Raji (cell line): Measurements from ENCODE around the gene CSNK2B.

Experiments
- POLR2A ChIP-seq: IDR thresholded peaks from 2 replicates; pipeline ENCODE4 v1.6.1; 2011; ENCODE audit warnings: low read depth, low read length, control low read depth; ENCODE audit not compliant: insufficient read depth

CSNK2B gene

DNA sequence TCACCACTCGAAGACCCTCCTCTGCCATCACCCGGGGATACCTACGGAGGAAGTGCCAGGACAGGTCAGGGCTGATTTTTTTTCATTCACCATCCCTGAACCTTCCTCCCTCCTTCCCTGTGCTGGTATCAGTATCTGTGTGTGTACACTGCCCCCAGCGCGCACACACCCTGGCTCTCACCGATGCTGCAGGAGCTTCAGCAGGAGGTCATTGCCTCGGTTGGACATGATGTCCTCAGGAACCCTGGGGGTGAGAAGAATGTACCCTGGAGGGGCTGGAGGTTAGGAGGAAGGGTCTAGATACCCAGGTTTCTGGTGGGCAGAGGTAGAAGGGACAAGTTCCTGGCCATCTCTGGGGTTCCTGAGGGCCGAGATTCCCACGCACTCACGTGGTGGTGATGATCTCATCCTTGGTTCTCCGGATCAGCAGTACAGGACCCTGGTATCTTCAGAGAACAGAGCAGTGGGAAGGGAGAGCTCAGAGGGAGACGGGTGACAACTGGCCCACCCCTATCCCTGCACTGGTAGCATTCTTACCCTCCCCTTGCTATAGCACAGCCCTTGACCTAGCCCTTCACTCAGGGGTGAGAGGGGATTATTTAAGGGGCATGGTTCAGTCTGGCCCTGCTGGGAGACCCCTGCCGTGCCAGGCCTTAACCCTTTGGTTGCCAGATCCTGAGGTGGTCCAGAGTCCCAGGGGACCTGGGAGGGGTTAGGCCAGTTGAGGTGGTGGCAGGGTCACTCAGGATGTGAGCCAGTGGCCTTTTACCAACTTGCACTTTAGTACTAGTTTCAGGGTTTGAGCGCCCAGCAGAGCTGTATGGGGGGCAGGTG, 22.2 kb downstream of the CSNK2B start:
- no peak for TF ChIP-seq POLR2A

DNA sequence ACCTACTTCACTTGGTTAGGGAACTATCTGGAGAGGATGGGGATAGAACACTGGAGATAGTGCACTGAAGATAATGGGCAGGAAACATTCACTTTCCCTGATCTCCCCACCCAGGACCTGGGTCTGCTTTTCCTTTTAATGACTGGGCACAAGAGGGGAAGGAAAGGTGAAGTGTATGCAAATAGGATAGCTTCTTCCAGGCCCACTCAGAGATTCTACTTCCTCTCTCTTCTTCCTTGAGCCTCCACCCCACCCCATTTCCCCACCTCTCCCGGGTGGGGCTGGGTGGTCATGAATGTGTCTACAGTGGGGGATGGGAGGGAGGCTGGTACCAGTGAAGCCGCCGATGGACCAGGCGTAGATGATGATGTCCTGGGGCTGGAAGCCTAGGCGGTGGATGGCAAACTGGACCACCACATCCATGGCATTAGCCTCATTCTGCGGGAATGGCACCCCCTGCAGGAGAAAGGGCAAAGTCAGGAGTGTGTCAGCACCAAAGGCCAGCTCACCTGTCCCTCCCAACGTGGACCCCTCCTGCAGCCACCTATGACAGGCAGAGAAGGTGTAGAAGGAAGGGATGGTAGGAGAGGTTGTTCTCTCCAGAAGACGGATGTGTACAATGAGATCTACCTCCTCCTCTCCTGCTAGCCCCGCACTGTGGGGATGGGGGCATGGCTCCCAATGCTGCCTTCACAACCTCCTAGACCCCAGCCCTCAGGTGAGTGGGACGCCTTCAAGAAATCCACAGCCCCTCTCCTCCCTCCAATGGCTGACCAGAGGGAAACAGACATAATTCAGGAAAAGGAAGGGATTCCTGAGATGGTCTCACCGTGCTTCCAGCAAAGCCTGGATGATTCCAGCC, 23.6 kb downstream of the CSNK2B start:
- TF ChIP-seq POLR2A = no peak

DNA sequence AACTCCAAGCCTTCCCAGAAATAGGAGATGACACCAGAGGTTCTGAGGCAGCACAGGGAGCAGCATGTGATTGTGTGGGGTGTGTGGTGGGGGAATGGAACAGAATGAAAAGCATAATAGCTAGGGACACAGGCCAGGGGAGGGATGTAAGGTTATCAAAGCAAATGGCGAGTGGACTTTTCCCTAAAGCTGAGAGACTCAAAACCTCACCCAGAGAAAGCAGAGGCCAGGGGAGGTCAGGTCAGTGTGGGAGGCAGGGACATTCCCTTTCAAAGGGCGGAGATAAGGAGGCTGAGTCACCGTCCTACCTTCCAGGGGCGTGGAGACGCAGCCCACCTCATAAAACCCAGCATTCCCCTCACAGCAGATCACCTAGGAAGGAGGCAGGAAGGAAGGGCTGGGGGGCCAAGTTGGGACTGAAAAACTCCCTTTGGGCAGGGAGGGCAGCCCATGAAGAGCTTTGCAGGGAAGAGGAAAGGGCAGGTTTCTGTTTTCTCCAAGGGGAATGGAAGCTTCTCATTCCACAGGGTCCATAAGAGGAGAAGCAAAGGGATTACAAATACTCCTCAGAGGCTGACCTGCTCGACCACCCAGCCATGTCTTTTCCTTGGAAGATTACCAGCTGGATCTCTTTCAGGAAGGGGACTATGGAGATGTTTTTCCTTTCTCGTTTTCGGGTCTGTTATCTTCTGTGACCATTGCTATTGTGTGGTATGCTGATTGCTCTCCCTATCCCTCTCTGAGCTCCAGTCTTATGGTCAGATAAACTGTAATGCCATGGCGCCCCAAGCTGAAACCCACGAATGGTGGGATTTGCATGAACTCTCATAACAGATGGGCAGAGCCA, 24.6 kb downstream of the CSNK2B start:
- TF ChIP-seq POLR2A = no peak

DNA sequence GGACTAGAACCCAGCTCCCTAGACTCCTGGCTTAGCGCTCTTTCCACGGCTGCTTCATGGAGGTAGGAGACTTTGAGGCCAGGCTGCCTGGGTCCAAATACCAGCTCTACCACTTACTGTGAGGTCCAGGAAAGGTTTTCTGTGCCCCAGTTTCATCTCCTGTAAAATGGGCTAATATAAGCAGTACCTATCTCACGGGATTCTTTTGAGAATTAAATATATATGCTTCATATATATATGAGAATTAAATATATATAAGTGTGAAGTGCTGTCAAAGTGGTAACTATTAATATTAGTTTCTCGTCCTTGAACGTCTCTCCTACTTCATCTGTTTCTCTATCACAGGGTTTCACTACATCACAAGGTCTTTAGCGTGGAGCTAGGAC, 25.2 kb downstream of the CSNK2B start:
- no peak for TF ChIP-seq POLR2A

DNA sequence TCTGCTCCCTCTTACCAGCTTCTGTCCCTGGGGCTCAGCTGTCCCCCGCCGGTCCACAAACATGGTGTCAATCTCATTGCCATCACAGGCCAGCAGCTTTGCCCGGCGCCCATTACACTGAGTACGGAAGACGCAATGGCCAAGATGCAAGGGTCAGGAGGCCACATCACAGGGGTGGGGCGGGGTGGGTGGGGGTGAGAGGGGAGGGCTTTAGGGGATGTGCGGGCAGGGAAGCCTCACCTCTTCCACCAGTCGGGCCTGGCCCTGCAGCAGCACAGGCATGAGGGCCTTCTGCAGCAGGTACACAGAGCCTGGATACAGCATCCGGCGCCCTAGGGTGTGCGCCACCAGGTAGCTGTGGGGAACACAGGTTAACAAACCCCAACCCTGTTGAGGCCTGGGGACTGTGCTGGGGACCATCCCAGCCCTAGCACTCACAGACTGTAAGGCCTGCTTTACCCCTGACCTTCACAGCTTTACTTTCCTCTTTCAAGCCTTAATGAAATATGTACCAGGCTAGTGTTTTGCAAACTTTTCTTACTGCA, 25.8 kb downstream of the CSNK2B start:
- no peak for TF ChIP-seq POLR2A

DNA sequence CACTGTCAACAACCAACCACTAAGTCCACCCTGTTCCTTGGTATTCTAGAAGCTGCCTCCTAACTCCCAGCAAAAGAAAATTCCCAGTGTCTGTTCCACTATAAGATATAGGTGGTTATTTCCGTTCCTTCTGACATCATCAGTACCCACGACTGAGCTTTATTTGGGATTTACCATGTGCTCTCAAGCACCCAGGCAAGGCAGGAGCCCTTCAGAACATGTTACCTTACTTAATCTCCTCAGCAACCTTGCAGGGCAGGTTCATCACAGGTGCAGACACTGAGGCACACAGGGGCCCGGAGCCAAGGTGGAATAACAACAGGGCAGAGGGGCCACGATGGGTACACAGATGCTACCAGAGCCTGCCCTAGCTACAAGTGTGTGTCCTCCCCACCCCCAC, 26.5 kb downstream of the CSNK2B start:
- TF ChIP-seq POLR2A = no peak

DNA sequence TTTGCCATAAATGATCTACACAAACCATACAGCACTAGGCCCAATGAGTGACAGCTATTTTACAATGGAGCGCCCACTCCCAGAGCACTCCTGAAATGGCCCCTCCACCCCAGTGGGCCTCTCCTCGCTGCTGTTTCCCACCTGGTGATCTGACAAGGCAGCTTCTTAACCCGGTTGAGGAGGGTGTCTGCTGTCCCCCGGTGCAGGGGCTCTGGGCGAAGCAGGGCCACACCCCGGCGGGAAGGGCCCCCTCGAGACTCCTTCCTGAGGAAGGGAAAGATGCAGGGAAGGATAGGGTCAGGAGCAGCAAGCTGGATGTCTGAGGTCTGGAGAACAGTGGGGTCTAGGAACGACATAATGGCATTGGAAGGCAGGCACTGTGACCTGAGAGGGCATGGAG, 27.0 kb downstream of the CSNK2B start:
- no peak for TF ChIP-seq POLR2A

DNA sequence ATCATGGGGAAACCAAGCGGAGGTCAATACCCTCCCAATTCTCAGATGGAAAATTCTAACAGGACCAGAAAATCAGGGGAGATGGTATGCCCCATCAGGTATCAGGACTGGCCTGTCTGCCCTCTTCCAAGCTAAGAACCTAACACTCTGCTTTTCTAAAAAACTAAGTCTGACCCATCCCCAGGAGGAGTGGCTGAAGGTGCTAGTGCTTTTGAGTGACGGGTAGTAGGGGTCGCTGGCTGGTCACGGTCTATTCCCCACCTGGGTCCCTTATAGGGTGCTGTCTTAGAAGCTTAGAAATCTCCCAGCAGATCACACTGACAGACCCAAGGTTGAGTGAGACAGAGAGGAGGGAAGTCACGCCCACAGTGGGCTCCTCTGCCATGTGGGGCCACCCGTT, 27.7 kb downstream of the CSNK2B start:
- TF ChIP-seq POLR2A = no peak

DNA sequence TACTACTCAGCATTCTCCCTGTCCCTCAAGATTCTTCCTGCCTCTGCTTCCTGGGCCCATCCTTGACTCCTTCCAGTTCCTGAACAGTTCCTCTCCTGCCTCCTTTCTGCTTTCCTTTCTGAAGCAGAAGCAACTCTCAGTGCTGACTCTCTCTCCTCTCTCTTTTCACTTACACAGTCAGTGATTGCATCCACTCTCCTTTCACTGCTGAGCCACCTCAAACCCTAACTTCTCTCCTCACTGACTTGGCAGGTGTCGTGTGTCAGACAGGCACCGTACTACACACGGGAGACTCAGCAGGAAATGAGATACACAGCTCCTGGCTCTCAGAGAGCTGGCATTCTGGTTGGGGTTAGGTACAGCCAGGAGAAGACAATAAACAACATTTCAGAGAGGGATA, 31.7 kb downstream of the CSNK2B start:
- no peak for TF ChIP-seq POLR2A

DNA sequence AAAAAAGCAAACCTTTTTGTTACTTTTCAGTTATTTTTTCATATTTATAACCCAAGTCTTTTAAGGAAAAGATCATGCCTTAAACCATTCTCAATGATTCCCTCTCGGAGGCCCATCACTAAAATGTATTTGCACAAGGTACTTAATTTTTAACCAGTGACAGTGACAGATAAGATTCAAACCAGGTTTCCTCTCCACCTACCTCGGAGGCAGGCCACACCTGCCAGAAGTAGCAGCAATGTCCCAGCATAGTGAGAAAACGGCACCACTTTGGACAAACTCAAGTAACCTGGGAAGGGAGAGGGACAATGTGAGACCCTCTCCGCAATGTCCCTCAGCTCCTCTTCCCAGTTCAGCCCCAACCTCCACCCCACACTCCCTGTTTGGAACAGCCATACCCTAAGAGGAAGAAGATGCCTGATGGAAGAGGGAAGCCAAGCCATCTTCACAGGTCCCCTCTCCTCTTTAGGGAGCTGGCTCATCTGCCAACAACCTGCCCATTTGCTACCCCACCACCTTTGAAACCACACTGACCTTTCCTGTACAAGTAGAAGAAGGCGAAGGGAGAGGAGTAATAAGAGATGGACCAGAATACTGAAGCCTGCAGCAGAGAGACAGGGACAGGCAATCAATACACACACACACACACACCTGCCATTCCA, 35.0 kb downstream of the CSNK2B start:
- TF ChIP-seq POLR2A = no peak

DNA sequence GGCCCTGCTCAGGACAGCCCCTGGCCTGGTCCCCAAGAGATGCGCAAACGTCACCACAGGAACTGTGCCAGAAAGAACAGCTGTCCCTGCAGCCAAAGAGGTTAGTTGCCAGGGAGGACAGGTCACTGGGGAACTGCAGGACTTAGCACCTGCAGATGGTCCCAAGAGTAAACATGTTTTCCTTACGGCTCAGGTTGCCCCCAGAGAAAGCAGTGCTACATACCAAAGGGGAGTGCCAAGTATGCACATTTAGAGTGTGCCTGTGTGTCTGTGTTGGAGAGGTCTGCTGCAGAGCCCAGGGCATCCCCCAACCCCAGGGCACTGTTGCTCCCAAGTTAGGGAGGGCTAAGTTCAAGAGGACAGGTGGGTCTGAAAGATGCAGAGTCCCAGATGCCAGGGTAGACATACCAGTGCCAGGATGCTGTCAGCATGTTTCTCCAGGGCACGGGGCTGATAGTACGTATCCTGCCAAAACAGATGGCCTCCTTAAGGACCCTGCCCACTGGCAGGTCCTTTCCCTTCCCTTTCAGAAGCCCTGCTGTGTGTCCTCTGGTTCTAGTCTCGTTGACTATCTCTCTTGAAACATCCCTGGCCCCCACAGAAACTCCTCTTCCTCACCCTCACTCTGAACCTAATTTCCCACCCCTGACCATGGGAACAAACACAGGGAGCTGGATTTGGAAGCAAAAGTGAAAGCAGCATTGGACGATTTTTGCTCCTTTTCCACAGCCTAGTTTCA, 36.0 kb downstream of the CSNK2B start:
- TF ChIP-seq POLR2A = no peak

DNA sequence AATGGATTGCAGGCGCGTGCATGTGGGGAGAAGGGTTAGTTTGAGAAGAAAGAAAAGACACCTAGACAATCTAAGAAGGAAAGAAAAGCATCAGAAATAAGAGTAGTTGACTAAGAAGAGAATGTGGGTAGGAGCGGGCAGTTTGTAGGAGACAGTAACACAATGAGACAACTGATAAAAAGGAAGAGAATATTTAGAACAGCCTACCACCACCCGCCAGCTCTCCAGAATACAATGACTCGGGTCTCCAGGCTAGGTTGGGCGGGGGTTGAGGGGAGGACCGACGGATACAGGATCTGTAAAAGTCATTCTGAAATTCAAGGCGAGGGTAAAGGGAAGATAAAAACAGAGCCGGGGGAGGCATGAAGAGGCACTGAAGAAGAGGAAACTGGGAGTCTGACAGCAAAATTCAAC, 36.5 kb downstream of the CSNK2B start:
- TF ChIP-seq POLR2A = no peak

DNA sequence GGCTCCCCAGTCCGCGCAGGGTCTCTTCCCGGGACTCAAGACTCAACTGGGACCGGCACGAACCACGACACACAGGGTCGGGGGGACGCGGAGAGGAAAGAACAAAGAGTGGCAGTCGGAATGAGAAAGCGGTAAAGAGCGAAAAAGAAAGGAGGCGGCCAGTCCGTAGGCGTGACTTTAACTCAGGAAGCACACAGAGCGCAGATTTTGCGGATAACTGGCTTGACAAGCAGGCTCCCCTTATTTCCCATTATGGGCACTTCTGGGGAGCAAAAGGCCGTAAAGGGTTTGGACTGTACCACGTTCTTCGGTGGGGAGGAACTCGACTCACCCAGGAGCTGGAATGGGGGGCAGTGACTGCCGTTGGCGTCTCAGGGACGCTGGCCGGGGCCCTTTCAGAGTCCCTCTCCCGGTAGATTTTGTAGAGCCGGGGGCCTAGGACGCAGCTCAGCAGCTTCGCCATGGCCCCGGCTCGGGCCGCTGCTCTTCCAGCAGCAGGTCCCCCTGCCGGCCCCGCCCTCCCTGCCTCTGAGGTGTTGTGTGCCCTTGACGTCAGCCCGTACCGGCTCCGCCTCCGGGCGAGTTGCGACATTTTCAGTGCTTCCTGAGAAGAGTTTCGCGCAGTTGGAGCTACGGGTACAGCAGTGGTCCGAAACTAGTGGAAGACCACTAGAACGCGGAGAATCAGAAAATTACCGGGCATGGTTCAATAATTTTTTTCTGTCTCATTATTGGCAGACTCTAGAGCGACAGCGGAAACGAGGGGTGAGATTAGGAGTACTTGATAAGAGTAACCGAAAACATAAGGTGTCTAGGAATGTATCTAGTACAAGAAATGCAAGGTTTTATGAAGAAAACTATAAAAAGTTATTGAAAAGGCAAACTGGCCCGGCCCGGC, 37.2 kb downstream of the CSNK2B start, which contains the start of gene ABHD16A:
ABHD16A (minus strand) TSS at position 506 of the 898 bp plus-strand sequence; CDS start at position 463, 43 bp downstream.
- TF ChIP-seq POLR2A = peak; percentile 87
